C4-2B (cell line): ENCODE results near the gene TECRL.

Experiments used
- ZFX ChIP-seq: fragments of 450-650 bp; IDR thresholded peaks from 2 replicates; pipeline ENCODE4 v1.6.1; 2017
- TF ChIP-seq, protein P1 (sequence below): fragments of 450-650 bp; conservative IDR thresholded peaks from 2 replicates; pipeline ENCODE4 v1.5.1; 2017; ENCODE audit warnings: mild to moderate bottlenecking

DNA sequence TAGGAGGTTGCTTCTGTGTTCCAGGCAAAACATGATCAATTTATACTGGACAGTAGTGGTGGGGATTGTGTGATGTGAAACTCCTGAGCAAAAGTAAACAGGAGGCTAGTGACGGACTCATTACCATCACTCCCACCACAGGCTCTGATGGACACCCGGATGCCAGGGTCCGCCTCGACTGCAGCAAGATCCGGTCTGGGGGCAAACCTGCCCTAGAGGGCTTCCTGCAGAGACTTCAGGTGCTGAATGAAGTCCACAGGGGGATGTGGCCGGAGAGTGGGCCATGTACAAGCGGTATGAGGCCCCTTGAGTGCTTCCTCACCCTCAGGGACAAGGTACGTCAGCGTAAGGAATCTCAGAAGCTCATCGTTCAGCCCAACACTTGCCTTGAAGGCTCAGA lies 23.4 kb upstream of the TECRL start:
- TF ChIP-seq, protein P1, sequence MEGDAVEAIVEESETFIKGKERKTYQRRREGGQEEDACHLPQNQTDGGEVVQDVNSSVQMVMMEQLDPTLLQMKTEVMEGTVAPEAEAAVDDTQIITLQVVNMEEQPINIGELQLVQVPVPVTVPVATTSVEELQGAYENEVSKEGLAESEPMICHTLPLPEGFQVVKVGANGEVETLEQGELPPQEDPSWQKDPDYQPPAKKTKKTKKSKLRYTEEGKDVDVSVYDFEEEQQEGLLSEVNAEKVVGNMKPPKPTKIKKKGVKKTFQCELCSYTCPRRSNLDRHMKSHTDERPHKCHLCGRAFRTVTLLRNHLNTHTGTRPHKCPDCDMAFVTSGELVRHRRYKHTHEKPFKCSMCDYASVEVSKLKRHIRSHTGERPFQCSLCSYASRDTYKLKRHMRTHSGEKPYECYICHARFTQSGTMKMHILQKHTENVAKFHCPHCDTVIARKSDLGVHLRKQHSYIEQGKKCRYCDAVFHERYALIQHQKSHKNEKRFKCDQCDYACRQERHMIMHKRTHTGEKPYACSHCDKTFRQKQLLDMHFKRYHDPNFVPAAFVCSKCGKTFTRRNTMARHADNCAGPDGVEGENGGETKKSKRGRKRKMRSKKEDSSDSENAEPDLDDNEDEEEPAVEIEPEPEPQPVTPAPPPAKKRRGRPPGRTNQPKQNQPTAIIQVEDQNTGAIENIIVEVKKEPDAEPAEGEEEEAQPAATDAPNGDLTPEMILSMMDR: no peak
- no peak for TF ChIP-seq ZFX
